Esophagus (tissue), 2 donors: ENCODE measurements around the gene QRFP. TPM values are rescaled to one million over a fixed set of nuclear protein-coding genes. Genes with fewer than 3 reads are reported as not detected.

Experiments
- H3K27ac ChIP-seq, 2 donors: one replicate each; pipeline ENCODE4 v1.5.1; 2013; ENCODE audit warnings: low read depth in 2 of 2, mild to moderate bottlenecking in 2 of 2, inconsistent platforms in 1 of 2, low read length in 1 of 2, moderate library complexity in 1 of 2
- H3K27me3 ChIP-seq, 2 donors: one replicate each; pipeline ENCODE4 v1.6.1; 2013; ENCODE audit warnings: low read length in 2 of 2, control low read depth in 1 of 2, mild to moderate bottlenecking in 1 of 2; ENCODE audit not compliant: insufficient read depth in 2 of 2, control insufficient read depth in 1 of 2
- H3K36me3 ChIP-seq, 2 donors: one replicate each; pipeline ENCODE4 v1.6.1; 2013; ENCODE audit warnings: low read length in 1 of 2; ENCODE audit not compliant: control insufficient read depth in 2 of 2, insufficient read depth in 2 of 2
- H3K4me1 ChIP-seq, 2 donors: one replicate each; pipeline ENCODE4 v1.6.1; 2013; ENCODE audit warnings: low read length in 1 of 2; ENCODE audit not compliant: control insufficient read depth in 2 of 2, insufficient read depth in 2 of 2
- H3K4me3 ChIP-seq, 2 donors: one replicate each; pipeline ENCODE4 v1.5.1; 2013; ENCODE audit warnings: low read length in 2 of 2, mild to moderate bottlenecking in 2 of 2, low read depth in 1 of 2, moderate library complexity in 1 of 2
- H3K9me3 ChIP-seq, 2 donors: one replicate each; pipeline ENCODE4 v1.6.1; 2013; ENCODE audit warnings: mild to moderate bottlenecking in 2 of 2, low read depth in 1 of 2, low read length in 1 of 2, moderate library complexity in 1 of 2; ENCODE audit not compliant: control insufficient read depth in 2 of 2, insufficient read depth in 1 of 2
- WGBS, 2 donors: extraction: QIAGEN DNeasy Blood & Tissue Kit; methylation state at CpG; one replicate each; pipeline ENCODE4 v1.1.7; 2013; 5-methylcytosine and 5-hydroxymethylcytosine counted together
- polyA plus RNA-seq, 2 donors: library from polyadenylated mRNA; stranded (reverse); fragments of 200-250 nt; gene quantifications; one replicate each; pipeline ENCODE4 v1.2.3, GENCODE V29; 2013
- donor health status: healthy with polysubstance abuse.
- donor health status: Bipolar disorder and iron deficiency.

The QRFP gene
- polyA plus RNA-seq, 2 donors: 0.08 to 0.16 TPM

DNA sequence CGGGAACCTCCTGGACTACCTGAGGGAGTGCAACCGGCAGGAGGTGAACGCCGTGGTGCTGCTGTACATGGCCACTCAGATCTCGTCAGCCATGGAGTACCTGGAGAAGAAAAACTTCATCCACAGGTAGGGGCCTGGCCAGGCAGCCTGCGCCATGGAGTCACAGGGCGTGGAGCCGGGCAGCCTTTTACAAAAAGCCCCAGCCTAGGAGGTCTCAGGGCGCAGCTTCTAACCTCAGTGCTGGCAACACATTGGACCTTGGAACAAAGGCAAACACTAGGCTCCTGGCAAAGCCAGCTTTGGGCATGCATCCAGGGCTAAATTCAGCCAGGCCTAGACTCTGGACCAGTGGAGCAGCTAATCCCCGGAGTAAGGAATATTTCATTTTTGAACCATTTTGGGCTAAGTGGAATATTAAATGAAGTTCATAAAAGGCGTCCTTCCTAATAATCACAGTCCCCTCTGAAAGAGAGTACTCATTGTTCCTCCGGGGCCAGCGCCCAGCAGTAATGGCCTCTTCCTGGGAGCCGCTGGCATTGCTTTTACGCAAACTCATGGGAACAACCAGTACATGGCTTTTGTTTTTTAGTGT lies 23.6 kb downstream of the QRFP start:
- H3K36me3 ChIP-seq: peaks cover 19 to 34% of the 10 kb centered on the region in 2 donors
- 59 to 79% methylated on average over 15 of the region's 15 CpGs for whole genome bisulfite sequencing, 2 donors
- no peaks in the 10 kb centered on the region for H3K27me3 ChIP-seq
- peak overlapping the region; percentile 47 to 50 for H3K27ac ChIP-seq
- H3K4me1 ChIP-seq: peaks cover 0 to 6% of the 10 kb centered on the region in 2 donors
- no peaks in the 10 kb centered on the region for H3K9me3 ChIP-seq
- H3K4me3 ChIP-seq: no peak overlapping the region

DNA sequence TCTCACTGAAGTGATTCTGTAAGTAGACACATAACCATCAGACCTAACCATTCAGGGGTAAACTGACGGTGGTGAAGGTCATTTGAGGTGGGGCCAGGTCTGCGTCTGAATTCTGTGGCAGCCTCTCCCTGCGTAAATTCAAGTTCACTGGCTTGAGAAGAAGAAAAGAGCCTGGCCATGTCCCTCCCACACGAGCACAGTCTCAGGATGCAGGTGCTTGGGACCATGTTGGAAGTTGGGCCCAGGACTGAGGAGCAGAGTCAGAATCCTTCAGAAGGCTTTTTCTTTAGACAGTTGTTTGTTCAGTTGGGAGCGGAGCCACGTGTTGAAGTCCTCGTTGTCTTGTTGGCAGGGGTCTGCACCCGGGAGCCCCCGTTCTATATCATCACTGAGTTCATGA lies 24.1 kb downstream of the QRFP start:
- H3K36me3 ChIP-seq: peaks cover 19 to 34% of the 10 kb centered on the region in 2 donors
- WGBS, 2 donors: 66 to 81% methylated on average over 9 of the region's 9 CpGs
- no peaks in the 10 kb centered on the region for H3K27me3 ChIP-seq
- H3K27ac ChIP-seq: peak overlapping the region; percentile 17 to 47
- H3K4me1 ChIP-seq: peaks cover 0 to 6% of the 10 kb centered on the region in 2 donors
- no peaks in the 10 kb centered on the region for H3K9me3 ChIP-seq
- H3K4me3 ChIP-seq: no peak overlapping the region

DNA sequence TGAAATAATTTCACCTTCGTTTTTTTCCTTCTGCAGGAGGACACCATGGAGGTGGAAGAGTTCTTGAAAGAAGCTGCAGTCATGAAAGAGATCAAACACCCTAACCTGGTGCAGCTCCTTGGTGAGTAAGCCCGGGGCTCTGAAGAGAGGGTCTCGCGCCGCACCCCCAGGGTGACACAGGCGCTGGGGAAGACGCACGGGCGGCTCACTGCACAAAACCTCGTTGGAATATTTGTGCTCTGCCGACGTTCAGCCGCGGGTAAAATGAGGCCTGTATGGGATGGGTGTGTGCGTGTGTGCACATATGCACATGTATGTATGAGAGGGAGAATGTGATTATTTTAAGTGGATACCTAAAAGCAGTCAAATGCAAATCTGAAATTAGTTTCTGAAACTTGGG lies 24.5 kb downstream of the QRFP start:
- peaks cover 19 to 34% of the 10 kb centered on the region in 2 donors for H3K36me3 ChIP-seq
- H3K4me1 ChIP-seq: peaks cover 0 to 6% of the 10 kb centered on the region in 2 donors
- H3K4me3 ChIP-seq: no peak overlapping the region
- H3K27me3 ChIP-seq: no peaks in the 10 kb centered on the region
- H3K9me3 ChIP-seq: no peaks in the 10 kb centered on the region
- 90 to 92% methylated on average over 15 of the region's 15 CpGs for WGBS, 2 donors
- no peak overlapping the region for H3K27ac ChIP-seq

DNA sequence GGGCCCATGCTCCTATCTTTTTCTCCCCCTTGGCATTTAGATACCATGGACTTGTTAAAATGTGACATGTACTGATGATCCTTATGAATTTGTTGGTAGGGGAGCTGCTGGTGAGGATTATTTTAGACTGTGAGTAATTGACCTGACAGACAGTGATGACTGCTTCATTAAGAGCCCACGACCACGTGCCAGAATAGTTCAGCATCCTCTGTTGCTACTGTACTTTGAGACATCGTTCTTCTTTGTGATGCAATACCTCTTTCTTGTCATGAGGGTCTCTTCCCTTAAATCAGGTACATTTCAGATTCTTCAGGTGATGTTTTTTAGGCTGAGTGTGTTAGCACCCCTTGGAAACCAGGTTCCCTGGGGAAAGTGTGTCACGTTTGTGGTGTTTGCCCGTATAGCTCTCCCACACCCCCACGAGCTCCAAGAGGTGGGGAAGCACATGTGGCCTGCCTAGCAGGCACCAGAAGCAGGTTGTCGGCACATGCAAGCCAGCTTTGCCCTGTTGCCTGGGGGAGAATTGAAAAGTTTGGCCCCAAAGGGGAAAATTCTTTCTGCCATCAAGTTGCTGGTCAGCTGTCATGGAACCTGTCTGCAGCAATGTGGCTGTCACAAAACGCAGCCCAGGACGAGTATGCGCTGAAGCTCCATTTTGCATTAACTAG lies 25.1 kb downstream of the QRFP start:
- no peak overlapping the region for H3K4me3 ChIP-seq
- WGBS, 2 donors: 79 to 80% methylated on average over 10 of the region's 10 CpGs
- H3K27me3 ChIP-seq: no peaks in the 10 kb centered on the region
- H3K27ac ChIP-seq: no peak overlapping the region
- H3K4me1 ChIP-seq: peaks cover 0 to 6% of the 10 kb centered on the region in 2 donors
- H3K36me3 ChIP-seq: peaks cover 19 to 34% of the 10 kb centered on the region in 2 donors
- H3K9me3 ChIP-seq: no peaks in the 10 kb centered on the region

DNA sequence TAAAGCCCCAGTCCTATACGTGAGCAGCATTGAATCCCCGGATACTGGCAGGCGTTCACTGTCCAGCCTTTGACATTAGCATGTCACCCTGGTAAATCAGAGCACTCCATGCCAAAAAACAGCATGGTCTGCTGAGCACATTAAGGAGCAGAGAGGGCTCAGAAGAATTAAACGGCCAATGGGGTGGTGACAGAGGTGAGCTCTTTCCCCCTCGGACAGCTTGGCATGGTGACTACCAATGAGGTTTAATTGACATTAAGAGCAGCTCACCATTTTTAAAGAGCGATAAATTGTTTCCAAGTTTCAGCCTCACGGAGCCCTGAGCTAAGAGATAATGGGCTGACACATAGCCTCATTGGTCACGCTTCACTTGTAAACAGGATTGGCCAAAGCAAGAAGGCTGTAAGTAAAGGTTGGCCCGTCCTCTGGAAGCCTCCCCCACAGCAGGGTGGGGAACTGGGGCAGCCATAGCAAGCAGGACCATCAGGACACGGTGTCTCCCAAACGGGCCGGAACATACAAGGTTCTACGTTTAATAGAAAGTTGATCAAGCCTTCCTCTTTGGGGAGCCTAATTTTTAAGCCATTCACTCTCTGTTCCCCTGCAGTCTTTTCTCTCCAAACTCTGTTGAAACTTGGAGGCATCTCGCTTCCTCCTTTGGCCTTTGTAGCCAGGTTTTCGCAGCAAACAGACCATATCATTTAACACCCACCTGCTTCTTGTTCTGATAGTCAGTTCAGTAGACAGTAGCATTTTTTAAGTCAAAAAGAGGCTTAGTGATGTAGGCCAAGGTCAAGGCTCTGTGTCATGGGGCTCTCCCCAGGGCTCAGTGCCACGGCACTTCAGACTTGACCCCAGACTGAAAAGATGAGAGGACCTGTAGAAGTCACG lies 25.9 kb downstream of the QRFP start:
- H3K27ac ChIP-seq: no peak overlapping the region
- peaks cover 0 to 6% of the 10 kb centered on the region in 2 donors for H3K4me1 ChIP-seq
- H3K4me3 ChIP-seq: no peak overlapping the region
- peaks cover 19 to 34% of the 10 kb centered on the region in 2 donors for H3K36me3 ChIP-seq
- no peaks in the 10 kb centered on the region for H3K9me3 ChIP-seq
- 76 to 77% methylated on average over 17 of the region's 17 CpGs for WGBS, 2 donors
- no peaks in the 10 kb centered on the region for H3K27me3 ChIP-seq

DNA sequence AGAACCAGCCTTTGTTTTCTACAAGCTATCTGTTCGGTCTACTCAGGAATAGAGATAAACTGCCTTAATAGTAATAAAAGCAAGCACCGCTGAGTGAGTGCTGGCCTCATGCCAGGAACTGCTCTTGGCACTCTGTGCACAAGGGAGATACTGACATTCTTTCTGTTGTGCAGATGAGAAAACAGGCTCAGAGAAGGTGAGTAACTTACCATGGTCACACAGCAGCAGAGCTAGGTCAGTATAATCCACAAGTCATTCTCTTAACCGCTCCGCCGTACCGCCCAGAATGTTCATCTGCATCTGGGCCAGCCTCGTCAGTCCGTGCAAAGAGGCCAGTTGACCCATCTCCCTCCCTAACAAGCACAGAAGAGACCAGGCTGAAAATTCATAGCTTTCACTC lies 27.4 kb downstream of the QRFP start:
- H3K27me3 ChIP-seq: no peaks in the 10 kb centered on the region
- peaks cover 0 to 6% of the 10 kb centered on the region in 2 donors for H3K4me1 ChIP-seq
- no peaks in the 10 kb centered on the region for H3K9me3 ChIP-seq
- WGBS, 2 donors: 80% methylated on average over 8 of the region's 8 CpGs
- no peak overlapping the region for H3K27ac ChIP-seq
- peaks cover 14 to 28% of the 10 kb centered on the region in 2 donors for H3K36me3 ChIP-seq
- no peak overlapping the region for H3K4me3 ChIP-seq

DNA sequence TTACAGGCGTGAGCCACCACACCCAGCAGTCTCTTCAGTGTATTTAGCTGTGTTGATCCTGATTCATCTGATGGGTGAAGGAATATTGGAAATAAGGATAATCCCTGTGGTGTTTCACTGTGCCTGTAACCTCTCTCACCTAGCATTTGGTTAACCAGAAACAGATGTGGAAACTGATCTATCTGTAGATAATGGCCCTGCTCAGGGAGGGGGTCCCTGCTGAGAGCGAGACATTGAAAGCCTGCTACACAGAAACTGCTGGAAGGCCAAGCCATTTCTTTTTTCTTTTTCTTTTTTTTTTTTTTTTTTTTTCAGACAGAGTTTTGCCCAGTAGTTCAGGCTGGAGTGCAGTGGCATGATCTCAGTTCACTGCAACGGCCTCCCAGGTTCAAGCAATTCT lies 28.4 kb downstream of the QRFP start:
- WGBS, 2 donors: 94 to 96% methylated on average over 3 of the region's 3 CpGs
- Histone ChIP-seq H3K27me3 (no peaks in the 10 kb centered on the region), H3K27ac (no peak overlapping the region), H3K36me3 (peaks cover 7 to 21% of the 10 kb centered on the region in 2 donors), H3K9me3 (no peaks in the 10 kb centered on the region), H3K4me3 (no peak overlapping the region), H3K4me1 (peaks cover 0 to 6% of the 10 kb centered on the region in 2 donors)

DNA sequence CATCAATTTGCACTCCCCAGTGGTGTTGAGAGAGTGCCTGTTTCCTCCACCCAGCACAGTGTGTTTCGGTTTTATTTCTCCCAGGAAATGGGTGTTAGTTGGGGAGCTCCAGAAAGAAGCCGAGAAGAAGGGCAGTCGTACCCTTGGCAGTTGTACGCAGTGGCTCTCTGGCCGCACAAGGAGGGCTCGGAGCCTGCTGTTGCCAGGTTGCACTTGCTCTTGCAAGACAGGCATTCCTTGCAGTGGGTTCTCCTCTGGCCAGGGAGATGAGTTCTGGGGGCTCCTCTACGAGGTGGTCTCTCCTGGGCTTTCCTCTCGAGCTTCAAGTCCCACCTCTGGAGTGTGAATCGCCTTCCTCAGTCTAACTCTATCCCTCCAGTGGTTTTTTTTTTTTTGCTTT lies 29.1 kb downstream of the QRFP start:
- Histone ChIP-seq H3K9me3 (no peaks in the 10 kb centered on the region), H3K27ac (no peak overlapping the region), H3K4me1 (peaks cover 0 to 10% of the 10 kb centered on the region in 2 donors), H3K36me3 (peaks cover 2 to 19% of the 10 kb centered on the region in 2 donors), H3K4me3 (no peak overlapping the region), H3K27me3 (no peaks in the 10 kb centered on the region)
- 85 to 92% methylated on average over 9 of the region's 9 CpGs for WGBS, 2 donors

DNA sequence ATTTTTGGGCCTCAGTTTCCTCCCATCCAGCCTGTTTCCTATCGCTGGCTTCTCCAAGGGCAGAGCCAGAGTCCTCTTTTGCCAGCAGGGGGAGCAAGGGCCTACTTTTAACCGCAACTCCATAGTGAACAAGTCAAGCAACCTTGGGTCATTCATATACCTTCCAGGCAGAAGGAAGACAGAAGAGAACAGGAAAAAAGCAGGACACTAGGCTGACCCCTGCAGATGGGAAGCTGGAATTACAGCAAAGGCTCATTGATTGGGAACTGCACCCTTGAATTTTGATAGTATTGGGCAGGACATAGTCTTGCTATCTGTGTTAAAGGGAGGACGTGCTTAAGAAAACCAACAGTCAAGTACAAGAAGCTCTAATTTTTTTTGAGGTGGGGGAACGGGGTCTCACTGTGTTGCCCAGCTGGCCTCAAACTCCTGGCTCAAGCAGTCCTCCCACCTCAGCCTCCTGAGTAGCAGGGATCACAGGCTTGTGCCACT lies 30.1 kb downstream of the QRFP start:
- H3K4me1 ChIP-seq: peaks cover 0 to 10% of the 10 kb centered on the region in 2 donors
- peaks cover 0 to 12% of the 10 kb centered on the region in 2 donors for H3K36me3 ChIP-seq

More for the DNA sequence above, 30.1 kb downstream of the QRFP start:
- no peaks in the 10 kb centered on the region for H3K27me3 ChIP-seq
- no peak overlapping the region for H3K27ac ChIP-seq
- no peak overlapping the region for H3K4me3 ChIP-seq
- 43 to 47% methylated on average over 4 of the region's 4 CpGs for WGBS, 2 donors
- H3K9me3 ChIP-seq: no peaks in the 10 kb centered on the region
